AG04449 (cell line): Measurements from ENCODE around the gene CAAP1.
A peak's percentile ranks its signal among the peaks of the same experiment; 100 is the strongest.
"Not testable (repeated sequence)": the region's sequence is repeated elsewhere in the genome, so short reads cannot be mapped to it uniquely, and the experiment has no call there.

Source experiments
- CTCF ChIA-PET: fragments of 350-600 bp; formaldehyde crosslinking; extraction: SDS; loops from one replicate; lab custom pipeline; 2021; ENCODE audit warnings: antibody characterized with exemption; lab: Yijun Ruan, JAX
- POLR2A ChIA-PET: fragments of 400-600, 350-600 bp; formaldehyde crosslinking; extraction: SDS; loops from one replicate; lab custom pipeline; 2020; ENCODE audit warnings: antibody characterized with exemption, inconsistent platforms; lab: Yijun Ruan, JAX
- DNase-seq: peaks from one replicate; pipeline ENCODE4 v3.0.0-alpha.2; 2010; ENCODE audit warnings: low read depth, low spot score
- H3K4me3 ChIP-seq: 2 replicates; pipeline ENCODE4 v1.5.1; 2011; ENCODE audit warnings: low read depth, mild to moderate bottlenecking, control low read depth, low read length
- CTCF ChIP-seq: IDR thresholded peaks from one replicate; pipeline ENCODE4 v1.5.1; 2011; ENCODE audit warnings: mild to moderate bottlenecking, moderate library complexity, low read length, control low read depth, inconsistent platforms; ENCODE audit not compliant: insufficient read depth; ENCODE audit errors: missing control alignments

CAAP1 gene

GRCh38 chr9:26893030-26893676 is 551 bp upstream of the CAAP1 start:
- peak overlapping the region; percentile 99 for H3K4me3 ChIP-seq
- DNase-seq, result no peak
- POLR2A ChIA-PET, result interaction anchor here (0.8 kb wide), 1 partner anchor 32 kb away, joined by 3 read pairs; no protein-coding TSS in a partner anchor
- CTCF ChIA-PET, result interaction anchor here (0.6 kb wide), 1 partner anchor 26 kb away, joined by 3 read pairs; no protein-coding TSS in a partner anchor
- no peak for TF ChIP-seq CTCF

- no peak for DNase-seq
- H3K4me3 ChIP-seq, result peak overlapping the region; percentile 99
- CTCF ChIA-PET, result interaction anchor here (0.6 to 1.6 kb wide), 4 partner anchors 34 to 385 kb away, joined by 3 to 6 read pairs (median 4); no protein-coding TSS in a partner anchor
- POLR2A ChIA-PET, result interaction anchor here (0.9 to 1.2 kb wide), 3 partner anchors 24 to 56 kb away, joined by 3 to 5 read pairs (median 3); partner anchors contain the start of gene PLAA
- TF ChIP-seq CTCF, result no peak
Measured at GRCh38 chr9:26891726-26892125, 876 bp downstream of the CAAP1 start.

GRCh38 chr9:26888271-26888670 is 4.3 kb downstream of the CAAP1 start:
- ChIA-PET CTCF (no interaction called here), POLR2A (no interaction called here)
- no peak overlapping the region for H3K4me3 ChIP-seq
- DNase-seq, result no peak
- TF ChIP-seq CTCF, result no peak

GRCh38 chr9:26882154-26882553 is 10.4 kb downstream of the CAAP1 start:
- POLR2A ChIA-PET, result no interaction called here
- CTCF ChIA-PET, result no interaction called here
- no peak for DNase-seq
- no peak for TF ChIP-seq CTCF
- H3K4me3 ChIP-seq, result no peak overlapping the region

GRCh38 chr9:26880262-26880661 is 12.3 kb downstream of the CAAP1 start:
- TF ChIP-seq CTCF, result no peak
- POLR2A ChIA-PET, result no interaction called here
- CTCF ChIA-PET, result no interaction called here
- H3K4me3 ChIP-seq, result no peak overlapping the region
- no peak for DNase-seq

GRCh38 chr9:26875155-26875554 is 17.4 kb downstream of the CAAP1 start:
- DNase-seq, CTCF ChIA-PET, H3K4me3 ChIP-seq: not testable (repeated sequence)
- POLR2A ChIA-PET, result interaction anchor here (0.7 kb wide), 1 partner anchor 167 kb away, joined by 3 read pairs; no protein-coding TSS in a partner anchor
